HCT116 (cell line): ENCODE results near the gene TRIB2. TPM values are rescaled to one million over a fixed set of nuclear protein-coding genes. Genes with fewer than 3 reads are reported as not detected.

Experiments
- ATAC-seq: fragments of 200-7000 bp; cut with Tn5 transposase; 2 replicates; pipeline ENCODE4 v1.9.1; 2020; ENCODE audit warnings: mild to moderate bottlenecking, moderate library complexity
- BruUV-seq: library from RNA; stranded (reverse); fragments of 400-500 nt; replicated peaks from 2 replicates; lab custom pipeline; 2021; lab: Mats Ljungman, UMichigan
- CTCF ChIA-PET: fragments of 300-600 bp; sonication (Branson Sonifier 250); formaldehyde crosslinking; loops from one replicate; lab custom pipeline; 2021; ENCODE audit warnings: antibody characterized with exemption; lab: Charles Lee
- POLR2A ChIA-PET: fragments of 300-600, 350-600 bp; sonication (Branson Sonifier 250); formaldehyde crosslinking; loops from one replicate; lab custom pipeline; 2021; ENCODE audit warnings: antibody characterized with exemption; lab: Charles Lee
- RAD21 ChIA-PET, 2 experiments: fragments of 300-600 bp; sonication (Branson Sonifier 250); formaldehyde crosslinking; loops; one replicate each; lab custom pipeline; 2023; ENCODE audit warnings: low total read pairs in 2 of 2; ENCODE audit not compliant: uncharacterized antibody in 2 of 2, unreplicated experiment in 2 of 2, low non-redundant PET in 1 of 2; lab: Charles Lee
- DNase-seq: peaks from one replicate; pipeline ENCODE4 v3.0.0-alpha.2; 2010; ENCODE audit warnings: low read depth, low spot score
- H2AFZ ChIP-seq: fragments of 200-600 bp; shearing (Covaris generic), sonication (generic); 2 replicates; pipeline ENCODE4 v1.6.1; 2017; ENCODE audit warnings: low read depth, mixed run types, mixed read lengths, antibody characterized with exemption, low read length; ENCODE audit not compliant: poor library complexity, severe bottlenecking
- H3K27ac ChIP-seq: 2 replicates; pipeline ENCODE4 v1.5.1; 2012; ENCODE audit warnings: low read depth, low read length
- H3K27me3 ChIP-seq: fragments of 200-600 bp; sonication (generic); 2 replicates; pipeline ENCODE4 v1.6.1; 2016; ENCODE audit warnings: mixed run types, low read length, mixed read lengths; ENCODE audit not compliant: insufficient read depth
- H3K36me3 ChIP-seq, 2 experiments: fragments of 200-500 bp in 1 of 2; fragments of 200-600 bp in 1 of 2; sonication (Bioruptor generic) in 1 of 2; sonication (generic) in 1 of 2; 2 replicates each; pipeline versions ENCODE4 v1.5.1 to v1.6.1; 2014 to 2016; ENCODE audit warnings: low read length in 2 of 2, inconsistent platforms in 1 of 2, mixed read lengths in 1 of 2, mixed run types in 1 of 2; ENCODE audit not compliant: insufficient read depth in 2 of 2, control insufficient read depth in 1 of 2
- H3K4me1 ChIP-seq, 2 experiments: fragments of 200-600 bp in 1 of 2; sonication (generic) in 1 of 2; 2 replicates each; pipeline versions ENCODE4 v1.5.1 to v1.6.1; 2012 to 2017; ENCODE audit warnings: low read length in 2 of 2, inconsistent platforms in 1 of 2, mild to moderate bottlenecking in 1 of 2, mixed read lengths in 1 of 2, mixed run types in 1 of 2, moderate library complexity in 1 of 2; ENCODE audit not compliant: insufficient read depth in 2 of 2, control insufficient read depth in 1 of 2
- H3K4me2 ChIP-seq: fragments of 200-600 bp; sonication (generic); 2 replicates; pipeline ENCODE4 v1.6.1; 2017; ENCODE audit warnings: mixed run types, low read length, mixed read lengths
- H3K4me3 ChIP-seq, 2 experiments: fragments of 200-600 bp in 1 of 2; sonication (generic) in 1 of 2; replicated peaks in 1 of 2; 2 replicates each; pipeline ENCODE4 v1.5.1; 2011 to 2016; ENCODE audit warnings: low read length in 2 of 2, control low read depth in 1 of 2, low read depth in 1 of 2, mild to moderate bottlenecking in 1 of 2, mixed read lengths in 1 of 2, mixed run types in 1 of 2
- H3K79me2 ChIP-seq: fragments of 200-600 bp; sonication (generic); 2 replicates; pipeline ENCODE4 v1.6.1; 2017; ENCODE audit warnings: mild to moderate bottlenecking, mixed run types, low read length, moderate library complexity, mixed read lengths; ENCODE audit not compliant: insufficient read depth
- H3K9ac ChIP-seq: fragments of 200-600 bp; sonication (generic); 2 replicates; pipeline ENCODE4 v1.6.1; 2016; ENCODE audit warnings: low read length, mixed read lengths
- H3K9me2 ChIP-seq: fragments of 200-600 bp; sonication (generic), shearing (Covaris generic); 2 replicates; pipeline ENCODE4 v1.6.1; 2017; ENCODE audit warnings: mixed run types, mild to moderate bottlenecking, moderate library complexity; ENCODE audit not compliant: insufficient read depth
- H3K9me3 ChIP-seq, 2 experiments: fragments of 200-500 bp in 1 of 2; fragments of 200-600 bp in 1 of 2; sonication (Bioruptor generic) in 1 of 2; sonication (generic) in 1 of 2; 2 replicates each; pipeline ENCODE4 v1.6.1; 2014 to 2017; ENCODE audit warnings: low read length in 2 of 2, mixed read lengths in 2 of 2, inconsistent platforms in 1 of 2, low read depth in 1 of 2, mild to moderate bottlenecking in 1 of 2, mixed run types in 1 of 2, moderate library complexity in 1 of 2; ENCODE audit not compliant: control insufficient read depth in 1 of 2, insufficient read depth in 1 of 2
- H4K20me1 ChIP-seq: fragments of 200-600 bp; sonication (generic), shearing (Covaris generic); 2 replicates; pipeline ENCODE4 v1.6.1; 2017; ENCODE audit warnings: mixed run types, mild to moderate bottlenecking, moderate library complexity; ENCODE audit not compliant: insufficient read depth
- CBX3 ChIP-seq: IDR thresholded peaks from 2 replicates; pipeline ENCODE4 v1.6.1; 2012; ENCODE audit warnings: low read depth
- EZH2 ChIP-seq: fragments of 200-600 bp; sonication (generic); IDR thresholded peaks from 2 replicates; pipeline ENCODE4 v1.6.1; 2017; ENCODE audit warnings: antibody characterized with exemption, mixed run types
- RAD21 ChIP-seq: IDR thresholded peaks from 2 replicates; pipeline ENCODE4 v1.6.1; 2012; ENCODE audit warnings: low read depth, mild to moderate bottlenecking
- SRF ChIP-seq: IDR thresholded peaks from 2 replicates; pipeline ENCODE4 v1.6.1; 2012; ENCODE audit warnings: low read depth
- ZNF274 ChIP-seq: fragments of 200-500 bp; sonication (Bioruptor generic); IDR thresholded peaks from 2 replicates; pipeline ENCODE4 v1.6.1; 2014; ENCODE audit warnings: mild to moderate bottlenecking, low read depth, low read length, inconsistent platforms
- intact Hi-C: fragments of 100-400 bp; cut with micrococcal nuclease; formaldehyde crosslinking; loops from 2 replicates; pipeline ENCODE4 v1.10.0; 2022
- total RNA-seq: library from RNA; stranded (reverse); gene quantifications from one replicate; pipeline ENCODE4 v1.2.1, GENCODE V29; 2021; ENCODE audit not compliant: unreplicated experiment
- TF ChIP-seq, protein P1 (sequence below): IDR thresholded peaks from 2 replicates; pipeline ENCODE4 v1.6.1; 2012
- TF ChIP-seq, protein P2 (sequence below): IDR thresholded peaks from 2 replicates; pipeline ENCODE4 v1.6.1; 2012; ENCODE audit warnings: low read depth
- TF ChIP-seq, protein P3 (sequence below): IDR thresholded peaks from 2 replicates; pipeline ENCODE4 v1.6.1; 2012

The TRIB2 gene
- total RNA-seq, 1 experiment from 2014 or later, result 12.4 TPM

DNA sequence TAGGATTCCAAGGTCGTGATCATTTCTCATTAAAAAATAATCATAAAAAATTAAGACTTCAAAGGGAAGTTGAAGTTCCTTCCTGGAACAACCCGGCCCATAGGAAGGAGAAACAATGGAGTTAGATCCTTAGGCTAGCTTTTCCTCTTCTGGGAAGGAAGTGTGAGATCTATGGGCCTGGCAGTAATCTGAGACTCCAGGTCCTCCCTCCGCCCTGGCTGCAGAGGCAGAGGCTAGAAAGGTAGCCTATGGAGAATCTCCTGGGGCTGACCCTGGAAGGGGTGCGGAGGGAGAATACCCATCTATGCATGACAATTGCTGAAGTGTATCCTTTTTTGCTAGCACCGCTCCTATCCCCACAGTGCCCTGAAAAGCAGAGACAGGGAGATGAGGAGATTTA, 37.9 kb downstream of the TRIB2 start:
- no peak for DNase-seq
- Histone ChIP-seq H3K9me2 (no peaks in the 10 kb centered on the region), H3K79me2 (no peaks in the 10 kb centered on the region), H3K4me2 (no peak overlapping the region), H3K27me3 (no peaks in the 10 kb centered on the region), H3K27ac (no peak overlapping the region)
- ChIA-PET RAD21 (no interaction called here), CTCF (no interaction called here)
- TF ChIP-seq RAD21, result no peak
- no peak for TF ChIP-seq CBX3
- TF ChIP-seq, protein P1, sequence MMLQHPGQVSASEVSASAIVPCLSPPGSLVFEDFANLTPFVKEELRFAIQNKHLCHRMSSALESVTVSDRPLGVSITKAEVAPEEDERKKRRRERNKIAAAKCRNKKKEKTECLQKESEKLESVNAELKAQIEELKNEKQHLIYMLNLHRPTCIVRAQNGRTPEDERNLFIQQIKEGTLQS, result no peak
- TF ChIP-seq, protein P2, sequence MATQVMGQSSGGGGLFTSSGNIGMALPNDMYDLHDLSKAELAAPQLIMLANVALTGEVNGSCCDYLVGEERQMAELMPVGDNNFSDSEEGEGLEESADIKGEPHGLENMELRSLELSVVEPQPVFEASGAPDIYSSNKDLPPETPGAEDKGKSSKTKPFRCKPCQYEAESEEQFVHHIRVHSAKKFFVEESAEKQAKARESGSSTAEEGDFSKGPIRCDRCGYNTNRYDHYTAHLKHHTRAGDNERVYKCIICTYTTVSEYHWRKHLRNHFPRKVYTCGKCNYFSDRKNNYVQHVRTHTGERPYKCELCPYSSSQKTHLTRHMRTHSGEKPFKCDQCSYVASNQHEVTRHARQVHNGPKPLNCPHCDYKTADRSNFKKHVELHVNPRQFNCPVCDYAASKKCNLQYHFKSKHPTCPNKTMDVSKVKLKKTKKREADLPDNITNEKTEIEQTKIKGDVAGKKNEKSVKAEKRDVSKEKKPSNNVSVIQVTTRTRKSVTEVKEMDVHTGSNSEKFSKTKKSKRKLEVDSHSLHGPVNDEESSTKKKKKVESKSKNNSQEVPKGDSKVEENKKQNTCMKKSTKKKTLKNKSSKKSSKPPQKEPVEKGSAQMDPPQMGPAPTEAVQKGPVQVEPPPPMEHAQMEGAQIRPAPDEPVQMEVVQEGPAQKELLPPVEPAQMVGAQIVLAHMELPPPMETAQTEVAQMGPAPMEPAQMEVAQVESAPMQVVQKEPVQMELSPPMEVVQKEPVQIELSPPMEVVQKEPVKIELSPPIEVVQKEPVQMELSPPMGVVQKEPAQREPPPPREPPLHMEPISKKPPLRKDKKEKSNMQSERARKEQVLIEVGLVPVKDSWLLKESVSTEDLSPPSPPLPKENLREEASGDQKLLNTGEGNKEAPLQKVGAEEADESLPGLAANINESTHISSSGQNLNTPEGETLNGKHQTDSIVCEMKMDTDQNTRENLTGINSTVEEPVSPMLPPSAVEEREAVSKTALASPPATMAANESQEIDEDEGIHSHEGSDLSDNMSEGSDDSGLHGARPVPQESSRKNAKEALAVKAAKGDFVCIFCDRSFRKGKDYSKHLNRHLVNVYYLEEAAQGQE, result no peak
- TF ChIP-seq ZNF274, result no peak
- TF ChIP-seq, all 23 proteins: peak for 0
- intact Hi-C loops, result no loop called here
- Histone ChIP-seq H3K9me3 (no peaks in the 10 kb centered on the region), H3K9ac (no peak overlapping the region), H3K36me3 (no peaks in the 10 kb centered on the region), H3K4me3 (no peak overlapping the region), H3K4me1 (peaks cover 0 to 8% of the 10 kb centered on the region in 2 experiments; a peak in 1 of 4 replicates), H4K20me1 (no peaks in the 10 kb centered on the region), H2AFZ (no peak overlapping the region)
- BruUV-seq, result no TSS peak
- POLR2A ChIA-PET, result no interaction called here
- ATAC-seq, result no peak

DNA sequence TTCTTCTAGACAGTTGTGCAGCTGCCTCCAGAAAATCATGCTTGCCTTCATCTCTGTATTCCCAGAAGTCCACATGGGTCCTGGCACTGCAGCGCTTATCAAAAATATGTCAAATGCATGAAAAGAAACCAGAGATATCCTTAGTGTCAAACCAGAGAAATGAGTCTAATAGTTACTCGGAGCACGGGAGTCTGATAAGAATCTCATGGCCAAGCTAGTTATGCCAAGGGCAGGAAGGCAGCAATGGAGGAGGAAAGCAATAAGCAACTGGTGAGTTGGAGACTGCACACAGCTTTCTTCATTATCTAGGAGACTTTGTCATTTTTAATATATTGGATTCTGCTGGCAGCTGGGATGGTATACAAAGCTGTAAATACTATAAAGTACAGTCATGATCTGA, 38.6 kb downstream of the TRIB2 start:
- H3K27ac ChIP-seq, result no peak overlapping the region
- no peak overlapping the region for H3K4me2 ChIP-seq
- no peak overlapping the region for H2AFZ ChIP-seq
- H3K9ac ChIP-seq, result no peak overlapping the region
- H3K4me1 ChIP-seq, result peaks cover 0 to 8% of the 10 kb centered on the region in 2 experiments; a peak in 1 of 4 replicates
- no peak for ATAC-seq
- TF ChIP-seq EZH2, result no peak
- TF ChIP-seq, protein P3, sequence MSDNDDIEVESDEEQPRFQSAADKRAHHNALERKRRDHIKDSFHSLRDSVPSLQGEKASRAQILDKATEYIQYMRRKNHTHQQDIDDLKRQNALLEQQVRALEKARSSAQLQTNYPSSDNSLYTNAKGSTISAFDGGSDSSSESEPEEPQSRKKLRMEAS, result no peak
- TF ChIP-seq CBX3, result no peak
- no peak for TF ChIP-seq SRF
- H3K36me3 ChIP-seq, result no peaks in the 10 kb centered on the region
- DNase-seq, result no peak
- no peaks in the 10 kb centered on the region for H4K20me1 ChIP-seq
- CTCF ChIA-PET, result interaction anchor here (1.1 kb wide), 1 partner anchor 40 kb away, joined by 3 read pairs; no protein-coding TSS in a partner anchor
- H3K27me3 ChIP-seq, result no peaks in the 10 kb centered on the region
- no peak overlapping the region for H3K4me3 ChIP-seq
- POLR2A ChIA-PET, result no interaction called here
- H3K9me3 ChIP-seq, result no peaks in the 10 kb centered on the region
- intact Hi-C loops, result no loop called here
- no peaks in the 10 kb centered on the region for H3K79me2 ChIP-seq
- no TSS peak for BruUV-seq
- RAD21 ChIA-PET, result no interaction called here
- no peaks in the 10 kb centered on the region for H3K9me2 ChIP-seq
